H1 (cell line): Measurements from ENCODE around the gene CDK5RAP2. TPM values are rescaled to one million over a fixed set of nuclear protein-coding genes. Genes with fewer than 3 reads are reported as not detected.

Source experiments
- CTCF ChIA-PET: fragments of 300-600 bp; sonication (Branson Sonifier 250); formaldehyde crosslinking; loops from one replicate; lab custom pipeline; 2021; ENCODE audit not compliant: partially characterized antibody; lab: Charles Lee
- POLR2A ChIA-PET: fragments of 300-600 bp; sonication (Branson Sonifier 250); formaldehyde crosslinking; loops from one replicate; lab custom pipeline; 2021; ENCODE audit warnings: inconsistent platforms; ENCODE audit not compliant: partially characterized antibody; lab: Charles Lee
- DNase-seq, 2 experiments: peaks; one replicate each; pipeline versions ENCODE4 v3.0.0 to v3.0.0-alpha.2; 2010 to 2022; ENCODE audit warnings: low spot score in 2 of 2, low read depth in 1 of 2, mixed read lengths in 1 of 2
- FAIRE-seq: peaks from 2 replicates; lab custom pipeline; 2011; peaks lifted over from hg19 to GRCh38; lab: Jason Lieb, UNC
- H2AFZ ChIP-seq: 2 replicates; pipeline ENCODE4 v1.8.1; 2012; ENCODE audit warnings: low read length, inconsistent platforms
- H2AK5ac ChIP-seq: 2 replicates; pipeline ENCODE4 v1.6.1; 2013; ENCODE audit warnings: low read depth, low read length
- H2BK120ac ChIP-seq: replicated peaks from 2 replicates; pipeline ENCODE3; 2013; ENCODE audit warnings: low read depth, low read length, inconsistent platforms
- H2BK12ac ChIP-seq: 2 replicates; pipeline ENCODE4 v1.6.1; 2013; ENCODE audit warnings: low read depth, low read length
- H2BK15ac ChIP-seq: 2 replicates; pipeline ENCODE4 v1.6.1; 2013; ENCODE audit warnings: low read length
- H2BK20ac ChIP-seq: 2 replicates; pipeline ENCODE4 v1.6.1; 2013; ENCODE audit warnings: low read length
- H2BK5ac ChIP-seq: 2 replicates; pipeline ENCODE4 v1.6.1; 2013; ENCODE audit warnings: low read depth, low read length
- H3K14ac ChIP-seq: 2 replicates; pipeline ENCODE4 v1.6.1; 2013; ENCODE audit warnings: inconsistent platforms; ENCODE audit not compliant: insufficient read length
- H3K18ac ChIP-seq: 2 replicates; pipeline ENCODE4 v1.6.1; 2013; ENCODE audit warnings: low read length; ENCODE audit errors: extremely low read depth
- H3K23ac ChIP-seq: 2 replicates; pipeline ENCODE4 v1.6.1; 2013; ENCODE audit warnings: inconsistent platforms; ENCODE audit not compliant: insufficient read length
- H3K23me2 ChIP-seq: 2 replicates; pipeline ENCODE4 v1.6.1; 2013; ENCODE audit warnings: low read depth, low read length
- H3K27ac ChIP-seq: 2 replicates; pipeline ENCODE4 v1.6.1; 2011; ENCODE audit warnings: low read depth, low read length, inconsistent platforms
- H3K27me3 ChIP-seq, 4 experiments: replicated peaks in 1 of 4; 1 replicate in 1 of 4; 2 replicates in 3 of 4; pipeline versions ENCODE4 v1.6.1 to v1.8.1; 2011 to 2013; ENCODE audit warnings: low read length in 3 of 4, mild to moderate bottlenecking in 3 of 4, inconsistent platforms in 2 of 4, mixed read lengths in 2 of 4, moderate library complexity in 1 of 4; ENCODE audit not compliant: control insufficient read depth in 3 of 4, insufficient read depth in 3 of 4; ENCODE audit errors: extremely low read depth in 1 of 4
- H3K36me3 ChIP-seq, 4 experiments: 2 replicates each; pipeline versions ENCODE4 v1.6.1 to v1.8.1; 2011 to 2013; ENCODE audit warnings: mild to moderate bottlenecking in 4 of 4, low read length in 3 of 4, moderate library complexity in 2 of 4, control low read depth in 1 of 4, inconsistent platforms in 1 of 4; ENCODE audit not compliant: insufficient read depth in 4 of 4, control insufficient read depth in 2 of 4
- H3K4ac ChIP-seq: replicated peaks from 2 replicates; pipeline ENCODE3; 2013; ENCODE audit warnings: low read length, low read depth, mixed read lengths, inconsistent platforms; ENCODE audit not compliant: insufficient read length
- H3K4me1 ChIP-seq, 4 experiments: replicated peaks in 1 of 4; 1 replicate in 1 of 4; 2 replicates in 3 of 4; pipeline versions ENCODE4 v1.6.1 to v1.8.1; 2011 to 2013; ENCODE audit warnings: low read length in 3 of 4, inconsistent platforms in 2 of 4, mixed read lengths in 1 of 4; ENCODE audit not compliant: insufficient read depth in 4 of 4, control insufficient read depth in 3 of 4
- H3K4me2 ChIP-seq, 2 experiments: 2 replicates each; pipeline versions ENCODE4 v1.6.1 to v1.8.1; 2011 to 2013; ENCODE audit warnings: low read depth in 2 of 2, low read length in 2 of 2, control low read depth in 1 of 2, inconsistent platforms in 1 of 2, mild to moderate bottlenecking in 1 of 2; ENCODE audit not compliant: insufficient read depth in 1 of 2
- H3K4me3 ChIP-seq, 4 experiments: fragments of 200-600, 300-600 bp in 1 of 4; sonication (generic), shearing (Covaris generic), sonication (Bioruptor Twin) in 1 of 4; 2 replicates each; pipeline versions ENCODE4 v1.5.1 to v1.8.1; 2011 to 2016; ENCODE audit warnings: low read length in 4 of 4, low read depth in 3 of 4, control low read depth in 2 of 4, inconsistent platforms in 2 of 4, mild to moderate bottlenecking in 2 of 4, mixed read lengths in 1 of 4, moderate library complexity in 1 of 4; ENCODE audit not compliant: insufficient read depth in 2 of 4; ENCODE audit errors: extremely low read depth in 1 of 4
- H3K56ac ChIP-seq: replicated peaks from 2 replicates; pipeline ENCODE3; 2013; ENCODE audit warnings: low read depth, mild to moderate bottlenecking, mixed read lengths, low read length, inconsistent platforms; ENCODE audit not compliant: insufficient read length
- H3K79me1 ChIP-seq: 2 replicates; pipeline ENCODE4 v1.6.1; 2013; ENCODE audit warnings: low read depth, low read length, control low read depth
- H3K79me2 ChIP-seq, 2 experiments: 2 replicates each; pipeline versions ENCODE4 v1.6.1 to v1.8.1; 2012 to 2013; ENCODE audit warnings: low read length in 2 of 2, mild to moderate bottlenecking in 2 of 2, inconsistent platforms in 1 of 2; ENCODE audit not compliant: insufficient read depth in 2 of 2, control insufficient read depth in 1 of 2
- H3K9ac ChIP-seq, 4 experiments: replicated peaks in 1 of 4; 1 replicate in 1 of 4; 2 replicates in 3 of 4; pipeline versions ENCODE4 v1.6.1 to v1.8.1; 2011 to 2013; ENCODE audit warnings: low read depth in 3 of 4, low read length in 3 of 4, control low read depth in 2 of 4, mild to moderate bottlenecking in 2 of 4, moderate library complexity in 2 of 4, inconsistent platforms in 1 of 4; ENCODE audit errors: extremely low read depth in 1 of 4
- H3K9me3 ChIP-seq, 2 experiments: 2 replicates each; pipeline versions ENCODE4 v1.6.1 to v1.8.1; 2012 to 2013; ENCODE audit warnings: mild to moderate bottlenecking in 2 of 2, moderate library complexity in 2 of 2, control low read depth in 1 of 2, inconsistent platforms in 1 of 2, low read depth in 1 of 2, low read length in 1 of 2, mixed read lengths in 1 of 2; ENCODE audit not compliant: insufficient read depth in 2 of 2
- H4K20me1 ChIP-seq, 2 experiments: replicated peaks in 1 of 2; 2 replicates each; pipeline versions ENCODE3 to v1.8.1; 2011 to 2013; ENCODE audit warnings: inconsistent platforms in 2 of 2, low read length in 2 of 2, mild to moderate bottlenecking in 1 of 2; ENCODE audit not compliant: insufficient read depth in 2 of 2, control insufficient read depth in 1 of 2
- H4K5ac ChIP-seq: 2 replicates; pipeline ENCODE4 v1.6.1; 2013; ENCODE audit warnings: low read length, low read depth, mixed read lengths, inconsistent platforms; ENCODE audit not compliant: insufficient read length
- H4K8ac ChIP-seq: 2 replicates; pipeline ENCODE4 v1.8.0; 2013; ENCODE audit warnings: mild to moderate bottlenecking, moderate library complexity, low read length, inconsistent platforms; ENCODE audit not compliant: insufficient read depth; ENCODE audit errors: extremely low read depth
- H4K91ac ChIP-seq: replicated peaks from 2 replicates; pipeline ENCODE3; 2013; ENCODE audit warnings: low read length, mixed read lengths, inconsistent platforms; ENCODE audit not compliant: insufficient read length
- SUZ12 ChIP-seq: fragments of 200-600 bp; sonication (generic); IDR thresholded peaks from 2 replicates; pipeline ENCODE4 v1.6.1; 2012; ENCODE audit warnings: mild to moderate bottlenecking, inconsistent platforms, low read length, moderate library complexity, mixed read lengths
- TAF7 ChIP-seq: optimal IDR thresholded peaks from 2 replicates; pipeline ENCODE3; 2011; ENCODE audit warnings: low read depth, mild to moderate bottlenecking, inconsistent platforms, low read length, moderate library complexity, borderline replicate concordance
- WGBS, 2 experiments: shearing (Covaris generic) in 1 of 2; methylation state at CpG; one replicate each; pipeline versions ENCODE4 v1.1.6 to v1.1.7; 2013 to 2015; ENCODE audit warnings: low lambda C conversion rate in 2 of 2, mixed read lengths in 2 of 2, inconsistent platforms in 1 of 2, low coverage in 1 of 2, missing lambda C conversion rate in 1 of 2; ENCODE audit not compliant: insufficient replicate concordance in 2 of 2, insufficient coverage in 1 of 2, insufficient read length in 1 of 2; ENCODE audit errors: extremely low coverage in 1 of 2, missing lambda C conversion rate in 1 of 2; 5-methylcytosine and 5-hydroxymethylcytosine counted together
- polyA plus RNA-seq, 7 experiments: library from polyadenylated mRNA; depleted of rRNA in 3 of 7; stranded (reverse) in 5 of 7; unstranded in 2 of 7; fragments of >200 nt in 5 of 7; fragments of 200-250 nt in 2 of 7; gene quantifications; 1 replicate in 5 of 7; 2 replicates in 1 of 7; 4 replicates in 1 of 7; pipeline versions ENCODE4 v1.2.1 to v1.2.3, GENCODE V29; 2011 to 2013; ENCODE audit warnings: missing spikeins in 2 of 7, mixed read lengths in 2 of 7
- total RNA-seq: library from RNA; stranded (reverse); fragmentation: NEBNext Ultra II Directional; extraction: Animal tissue kit (Norgen Biotek cat#: 25700); gene quantifications from 2 replicates; pipeline ENCODE4 v1.2.1, GENCODE V29; 2021

The CDK5RAP2 gene
- total and polyA plus RNA-seq, 2 of the 8 experiments (the other 6 are each of a cell fraction or from before 2014, with no cell fraction given) = 19.8 to 49.4 TPM

DNA sequence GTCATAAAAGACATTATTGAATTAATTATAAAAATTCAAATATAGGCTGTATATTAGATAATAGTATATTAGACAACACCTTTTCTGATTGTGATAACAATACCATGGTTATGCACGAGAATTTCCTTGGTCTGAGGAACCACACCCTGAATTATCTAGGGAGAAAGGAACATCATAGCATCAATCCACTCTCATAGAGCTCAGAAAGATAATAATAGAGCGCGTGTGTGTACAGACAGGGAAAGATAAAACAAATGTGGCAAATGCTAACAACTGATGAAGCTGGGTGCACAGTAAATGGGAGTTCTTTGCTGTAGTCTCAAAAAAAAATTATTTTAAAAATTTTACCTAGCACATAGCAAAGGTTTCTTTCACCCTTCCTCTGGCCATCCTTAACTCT is 143.5 kb downstream of the CDK5RAP2 start:
- TF ChIP-seq SUZ12 = no peak
- TF ChIP-seq TAF7 = no peak
- H4K91ac ChIP-seq = no peak overlapping the region
- H3K56ac ChIP-seq = no peak overlapping the region
- H3K79me2 ChIP-seq = no peaks in the 10 kb centered on the region
- no peaks in the 10 kb centered on the region for H3K79me1 ChIP-seq
- H2AK5ac ChIP-seq = no peak overlapping the region
- POLR2A ChIA-PET = no interaction called here
- H2BK20ac ChIP-seq = no peak overlapping the region
- H3K4me3 ChIP-seq = no peak overlapping the region
- H3K36me3 ChIP-seq = peaks cover 4 to 37% (median 22%) of the 10 kb centered on the region in 4 experiments
- CTCF ChIA-PET = interaction anchor here (0.7 to 4.2 kb wide), 6 partner anchors 12 to 74 kb away, joined by 3 to 70 read pairs (median 16); no protein-coding TSS in a partner anchor
- DNase-seq (no peak), FAIRE-seq (no peak)
- no peaks in the 10 kb centered on the region for H3K23me2 ChIP-seq
- H4K20me1 ChIP-seq = peaks cover 0 to 4% of the 10 kb centered on the region in 2 experiments
- H3K9ac ChIP-seq = no peak overlapping the region
- no peaks in the 10 kb centered on the region for H3K9me3 ChIP-seq
- no peak overlapping the region for H3K4me2 ChIP-seq
- H2BK12ac ChIP-seq = no peak overlapping the region
- no peak overlapping the region for H3K23ac ChIP-seq
- no peak overlapping the region for H4K8ac ChIP-seq
- WGBS, 2 experiments = 93% methylated on average over 3 of the region's 3 CpGs; no CpG with 5 or more reads in 1 of the 2 experiments
- no peak overlapping the region for H3K14ac ChIP-seq
- H2BK5ac ChIP-seq = no peak overlapping the region
- H3K4ac ChIP-seq = no peak overlapping the region
- H4K5ac ChIP-seq = no peak overlapping the region
- no peak overlapping the region for H2AFZ ChIP-seq
- no peak overlapping the region for H3K18ac ChIP-seq
- no peak overlapping the region for H2BK15ac ChIP-seq
- no peak overlapping the region for H3K27ac ChIP-seq
- H3K27me3 ChIP-seq = no peaks in the 10 kb centered on the region
- no peak overlapping the region for H2BK120ac ChIP-seq
- H3K4me1 ChIP-seq = no peaks in the 10 kb centered on the region
